Panc1 (cell line): ENCODE data around the gene SLC27A4. TPM values are rescaled to one million over a fixed set of nuclear protein-coding genes. Genes with fewer than 3 reads are reported as not detected.

Experiments
- ATAC-seq: fragments of 200-7000 bp; cut with Tn5 transposase; 2 replicates; pipeline ENCODE4 v1.9.1; 2020; ENCODE audit warnings: mild to moderate bottlenecking, moderate library complexity
- BruUV-seq: library from RNA; stranded (reverse); fragments of 400-500 nt; replicated peaks from 2 replicates; lab custom pipeline; 2021; lab: Mats Ljungman, UMichigan
- CTCF ChIA-PET: fragments of 300-600 bp; sonication (Branson Sonifier 250); formaldehyde crosslinking; loops from one replicate; lab custom pipeline; 2022; ENCODE audit warnings: antibody characterized with exemption; lab: Charles Lee
- POLR2A ChIA-PET: fragments of 300-600 bp; sonication (Branson Sonifier 250); formaldehyde crosslinking; loops from one replicate; lab custom pipeline; 2022; ENCODE audit warnings: antibody characterized with exemption; lab: Charles Lee
- DNase-seq: peaks from one replicate; pipeline ENCODE4 v3.0.0-alpha.2; 2010; ENCODE audit warnings: low read depth, low spot score
- H3K27ac ChIP-seq: 2 replicates; pipeline ENCODE4 v1.5.1; 2011; ENCODE audit warnings: mild to moderate bottlenecking, low read length, inconsistent platforms
- H3K27me3 ChIP-seq: fragments of 200-500 bp; sonication (Bioruptor generic); 2 replicates; pipeline ENCODE4 v1.6.0; 2014; ENCODE audit warnings: low read length, inconsistent platforms; ENCODE audit not compliant: control insufficient read depth, insufficient read depth
- H3K36me3 ChIP-seq: fragments of 200-500 bp; sonication (Bioruptor generic); 2 replicates; pipeline ENCODE4 v1.5.1; 2014; ENCODE audit warnings: inconsistent platforms, mild to moderate bottlenecking, low read length, moderate library complexity; ENCODE audit not compliant: control insufficient read depth, insufficient read depth
- H3K4me1 ChIP-seq: 2 replicates; pipeline ENCODE4 v1.5.1; 2011; ENCODE audit warnings: inconsistent platforms, mild to moderate bottlenecking, low read length, moderate library complexity; ENCODE audit not compliant: control insufficient read depth, insufficient read depth
- H3K4me3 ChIP-seq, 2 experiments: 2 replicates each; pipeline ENCODE4 v1.5.1; 2011 to 2012; ENCODE audit warnings: low read depth in 2 of 2, low read length in 2 of 2, mild to moderate bottlenecking in 2 of 2, inconsistent platforms in 1 of 2, moderate library complexity in 1 of 2
- H3K9me3 ChIP-seq: fragments of 200-500 bp; sonication (Bioruptor generic); 2 replicates; pipeline ENCODE4 v1.5.1; 2014; ENCODE audit warnings: low read depth, mild to moderate bottlenecking, inconsistent platforms, low read length, moderate library complexity; ENCODE audit not compliant: control insufficient read depth, insufficient read depth
- CTCF ChIP-seq: fragments of 450-650 bp; IDR thresholded peaks from 2 replicates; pipeline ENCODE4 v1.5.1; 2017; ENCODE audit warnings: mild to moderate bottlenecking
- POLR2AphosphoS5 ChIP-seq: IDR thresholded peaks from 2 replicates; pipeline ENCODE4 v1.6.1; 2012; ENCODE audit warnings: mild to moderate bottlenecking, low read depth, low read length, moderate library complexity
- REST ChIP-seq, 2 experiments: IDR thresholded peaks; 2 replicates each; pipeline ENCODE4 v1.6.1; 2011 to 2012; ENCODE audit warnings: low read depth in 2 of 2, control low read depth in 1 of 2, low read length in 1 of 2, mild to moderate bottlenecking in 1 of 2, moderate library complexity in 1 of 2; ENCODE audit not compliant: insufficient read depth in 1 of 2
- SIN3A ChIP-seq: IDR thresholded peaks from 2 replicates; pipeline ENCODE4 v1.6.1; 2012; ENCODE audit warnings: low read depth, mild to moderate bottlenecking, low read length, moderate library complexity, borderline replicate concordance; ENCODE audit not compliant: insufficient read depth
- TCF7L2 ChIP-seq: IDR thresholded peaks from 2 replicates; pipeline ENCODE4 v1.6.1; 2011; ENCODE audit warnings: mild to moderate bottlenecking, low read depth, low read length, inconsistent platforms
- in situ Hi-C: cut with HindIII; loops from 2 replicates; pipeline ENCODE4 v1.10.0; 2016; ENCODE audit warnings: low sequenced_read_pairs, low pct_unique_long_range_greater_than_20kb
- intact Hi-C: fragments of 100-400 bp; cut with micrococcal nuclease; formaldehyde crosslinking; loops from one replicate; pipeline ENCODE4 v1.10.0; 2022; ENCODE audit not compliant: unreplicated experiment
- total RNA-seq: library from RNA; stranded (reverse); gene quantifications from one replicate; pipeline ENCODE4 v1.2.1, GENCODE V29; 2021; ENCODE audit not compliant: unreplicated experiment

The SLC27A4 gene
- total RNA-seq, 1 experiment from 2014 or later = 20.3 TPM

- DNase-seq (no peak), ATAC-seq (no peak)
- no peak overlapping the region for H3K4me3 ChIP-seq
- in situ Hi-C loops (no loop called here), intact Hi-C loops (no loop called here)
- BruUV-seq = no TSS peak
- TF ChIP-seq POLR2AphosphoS5 (no peak), TCF7L2 (no peak), CTCF (no peak), SIN3A (no peak), REST (IDR thresholded peaks at IDR 0.05; ENCODE audit: insufficient read depth in 1 of 2, low read depth in 2 of 2, low read length in 1 of 2) (no peak)
- H3K27me3 ChIP-seq = no peaks in the 10 kb centered on the region
- H3K36me3 ChIP-seq = no peaks in the 10 kb centered on the region
- POLR2A ChIA-PET = interaction anchor here (0.6 kb wide), 1 partner anchor 53 kb away, joined by 3 read pairs; no protein-coding TSS in a partner anchor
- H3K27ac ChIP-seq = no peak overlapping the region
- no peaks in the 10 kb centered on the region for H3K4me1 ChIP-seq
- CTCF ChIA-PET = no interaction called here
- H3K9me3 ChIP-seq = no peaks in the 10 kb centered on the region
Measured at GRCh38 chr9:128304971-128305288, 35.4 kb upstream of the SLC27A4 start.

DNA sequence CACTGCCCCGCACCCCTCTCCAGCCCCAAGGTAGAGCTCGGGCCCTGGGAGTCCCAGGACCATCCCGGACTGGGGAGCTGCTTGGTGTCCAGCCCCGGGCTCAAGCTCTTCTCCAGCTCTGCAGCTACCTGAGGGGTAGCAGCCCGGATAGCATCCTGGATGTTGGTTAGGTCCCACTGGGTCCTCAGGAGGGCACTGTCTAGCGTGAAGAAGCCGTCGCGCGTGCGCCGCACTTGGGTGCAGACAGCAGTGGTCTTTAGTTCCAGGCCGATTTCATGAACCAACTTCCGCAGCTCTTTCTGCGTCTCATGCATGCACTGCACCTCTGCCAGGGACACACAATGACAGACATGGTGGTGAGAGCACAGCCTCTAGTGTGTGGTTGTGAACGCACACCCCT, 30.8 kb upstream of the SLC27A4 start:
- no TSS peak for BruUV-seq
- intact Hi-C loops (no loop called here), in situ Hi-C loops (no loop called here)
- DNase-seq = no peak
- TF ChIP-seq CTCF = no peak
- no peak for TF ChIP-seq TCF7L2
- TF ChIP-seq REST (IDR thresholded peaks at IDR 0.05; ENCODE audit: insufficient read depth in 1 of 2, low read depth in 2 of 2, low read length in 1 of 2) = no peak
- no peak for TF ChIP-seq SIN3A
- no peak for TF ChIP-seq POLR2AphosphoS5
- ChIA-PET POLR2A (no interaction called here), CTCF (interaction anchor here (0.6 kb wide), 1 partner anchor 101 kb away, joined by 12 read pairs; no protein-coding TSS in a partner anchor)
- no peaks in the 10 kb centered on the region for H3K9me3 ChIP-seq
- ATAC-seq = no peak
- no peaks in the 10 kb centered on the region for H3K4me1 ChIP-seq
- no peaks in the 10 kb centered on the region for H3K36me3 ChIP-seq
- no peak overlapping the region for H3K4me3 ChIP-seq
- no peaks in the 10 kb centered on the region for H3K27me3 ChIP-seq
- H3K27ac ChIP-seq = no peak overlapping the region
